ENCODE data around the gene CRY1. TPM values are rescaled to one million over a fixed set of nuclear protein-coding genes. Genes with fewer than 3 reads are reported as not detected.

Gene CRY1
- total and polyA plus RNA-seq, 2 of the 4 experiments (the other 2 are of a cell fraction) = 5.9 to 9.9 TPM

- Histone ChIP-seq H3K4me3 (ENCODE audit: insufficient read depth, low read depth, low read length) (no peak overlapping the region), H3K4me1 (ENCODE audit: control insufficient read depth, insufficient read depth, low read length) (peaks cover 3% of the 10 kb centered on the region; the same call in 1 of the 2 replicates), H3K36me3 (ENCODE audit: control insufficient read depth, insufficient read depth, low read length) (no peaks in the 10 kb centered on the region), H3K79me1 (ENCODE audit: low read depth in 1 of 2, low read length in 2 of 2) (peaks cover 16% of the 10 kb centered on the region in 2 experiments), H4K5ac (ENCODE audit: low read depth, low read length) (no peak overlapping the region), H3K23ac (ENCODE audit: low read depth, low read length) (no peak overlapping the region), H2AK5ac (ENCODE audit: low read depth, low read length) (no peak overlapping the region; the same call in 1 of the 2 replicates), H3K27me3 (ENCODE audit: control insufficient read depth, insufficient read depth, low read length) (no peaks in the 10 kb centered on the region), H3K9me3 (ENCODE audit: control insufficient read depth, insufficient read depth, low read length) (no peaks in the 10 kb centered on the region), H3K27ac (ENCODE audit: insufficient read depth, low read length) (no peak overlapping the region), H3K56ac (ENCODE audit: extremely low read depth, insufficient read depth, low read length) (no peak overlapping the region), H2BK15ac (ENCODE audit: low read depth, low read length) (no peak overlapping the region), H2BK20ac (ENCODE audit: low read depth, low read length) (no peak overlapping the region), H2BK120ac (ENCODE audit: low read depth, low read length) (no peak overlapping the region), H4K20me1 (ENCODE audit: insufficient read depth, low read length) (peaks cover 7% of the 10 kb centered on the region; the same call in 1 of the 2 replicates), H3K18ac (ENCODE audit: low read depth, low read length) (no peak overlapping the region), H2AK9ac (replicated peaks; ENCODE audit: low read depth, low read length, poor library complexity) (no peak overlapping the region), H3K4ac (ENCODE audit: low read depth, low read length) (no peak overlapping the region), H3K14ac (replicated peaks; ENCODE audit: low read depth, low read length) (no peak overlapping the region), H2BK5ac (ENCODE audit: low read depth, low read length, poor library complexity, severe bottlenecking) (no peak overlapping the region), H3K9ac (ENCODE audit: low read depth, low read length) (no peak overlapping the region), H3K4me2 (ENCODE audit: low read depth, low read length) (no peak overlapping the region), H4K8ac (ENCODE audit: low read depth in 2 of 2, low read length in 2 of 2) (no peak overlapping the region), H4K91ac (ENCODE audit: insufficient read depth, low read depth, low read length) (no peak overlapping the region), H2AFZ (replicated peaks; ENCODE audit: low read length, poor library complexity) (no peak overlapping the region), H3K9me1 (ENCODE audit: insufficient read depth, low read length) (no peaks in the 10 kb centered on the region; the same call in 1 of the 2 replicates)
- no TSS peak for BruUV-seq (replicated peaks)
- dilution Hi-C loops (cut with HindIII; ENCODE audit: low sequenced_read_pairs, unreplicated experiment) (no loop called here), intact Hi-C loops (cut with micrococcal nuclease) (no loop called here), in situ Hi-C loops (cut with MboI; ENCODE audit: low sequenced_read_pairs) (no loop called here)
- ChIA-PET CTCF (no interaction called here), POLR2A (ENCODE audit: unreplicated experiment) (no interaction called here)
- 100% methylated on average over 2 of the region's 7 CpGs; no CpG with 5 or more reads in 1 of the 2 experiments for WGBS, 2 experiments (ENCODE audit: extremely low coverage in 2 of 2, insufficient read length in 1 of 2)
- ATAC-seq (ENCODE audit: low read depth) (no peak), DNase-seq (no peak)
- TF ChIP-seq MAFK (IDR thresholded peaks at IDR 0.05; ENCODE audit: low read depth, low read length) (no peak), CEBPB (IDR thresholded peaks at IDR 0.05; ENCODE audit: low read depth, low read length) (no peak), RCOR1 (IDR thresholded peaks at IDR 0.05; ENCODE audit: insufficient replicate concordance, low read length) (no peak), SMC3 (IDR thresholded peaks at IDR 0.05; ENCODE audit: low read depth, low read length) (no peak), USF2 (IDR thresholded peaks at IDR 0.05; ENCODE audit: low read depth, low read length) (no peak), RFX5 (IDR thresholded peaks at IDR 0.05; ENCODE audit: low read depth, low read length) (no peak), FOS (IDR thresholded peaks at IDR 0.05; ENCODE audit: low read depth, low read length) (no peak)
Observed at GRCh38 chr12:107032266-107032665, 61.1 kb downstream of the CRY1 start.

All from IMR-90 (cell line).